ELF-1 (cell line): ENCODE data around the gene ANKLE1.
"Not testable (repeated sequence)": the region's sequence is repeated elsewhere in the genome, so short reads cannot be mapped to it uniquely, and the experiment has no call there.

ENCODE experiments used
- DNase-seq: peaks from one replicate; pipeline ENCODE4 v3.0.0-alpha.2; 2016; ENCODE audit warnings: low read depth, low spot score

ANKLE1 gene

DNA sequence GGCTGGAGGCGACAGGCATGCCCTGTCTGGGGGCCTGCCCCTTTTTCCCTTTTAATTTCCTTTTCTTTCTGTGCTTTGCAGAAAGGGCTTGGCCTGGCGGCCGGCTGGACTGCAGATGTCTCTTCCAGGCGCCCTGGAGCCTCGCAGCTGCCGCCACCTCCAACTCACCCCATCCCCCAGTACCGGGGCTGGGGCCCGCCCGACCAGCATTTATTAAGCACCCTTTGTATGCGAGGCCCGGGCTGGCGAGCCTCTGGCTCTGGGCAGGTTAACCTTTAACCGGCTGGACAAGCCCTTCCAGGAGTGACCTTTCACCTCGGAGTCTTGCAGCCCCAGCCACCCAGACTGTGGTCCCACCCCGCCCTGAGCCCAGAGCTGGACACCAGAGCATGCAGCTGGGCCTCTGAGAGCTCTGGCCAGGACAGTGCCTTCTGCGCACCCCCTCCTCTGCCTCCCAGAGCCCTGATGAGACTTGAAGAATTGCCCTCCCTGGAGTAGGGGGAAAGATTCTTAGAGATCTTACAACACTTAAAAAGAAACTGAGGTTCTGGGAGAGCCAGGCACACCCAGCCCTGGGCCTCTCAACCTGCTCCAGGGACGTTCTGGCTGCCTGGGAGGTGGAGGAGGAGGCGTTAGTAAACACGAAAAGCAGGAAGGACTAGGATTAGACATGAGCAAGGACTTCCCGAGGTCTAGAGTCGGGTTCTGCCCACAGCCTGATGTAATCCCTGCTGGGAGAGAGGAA, 34.8 kb upstream of the ANKLE1 start:
- peak; percentile 88 for DNase-seq

DNA sequence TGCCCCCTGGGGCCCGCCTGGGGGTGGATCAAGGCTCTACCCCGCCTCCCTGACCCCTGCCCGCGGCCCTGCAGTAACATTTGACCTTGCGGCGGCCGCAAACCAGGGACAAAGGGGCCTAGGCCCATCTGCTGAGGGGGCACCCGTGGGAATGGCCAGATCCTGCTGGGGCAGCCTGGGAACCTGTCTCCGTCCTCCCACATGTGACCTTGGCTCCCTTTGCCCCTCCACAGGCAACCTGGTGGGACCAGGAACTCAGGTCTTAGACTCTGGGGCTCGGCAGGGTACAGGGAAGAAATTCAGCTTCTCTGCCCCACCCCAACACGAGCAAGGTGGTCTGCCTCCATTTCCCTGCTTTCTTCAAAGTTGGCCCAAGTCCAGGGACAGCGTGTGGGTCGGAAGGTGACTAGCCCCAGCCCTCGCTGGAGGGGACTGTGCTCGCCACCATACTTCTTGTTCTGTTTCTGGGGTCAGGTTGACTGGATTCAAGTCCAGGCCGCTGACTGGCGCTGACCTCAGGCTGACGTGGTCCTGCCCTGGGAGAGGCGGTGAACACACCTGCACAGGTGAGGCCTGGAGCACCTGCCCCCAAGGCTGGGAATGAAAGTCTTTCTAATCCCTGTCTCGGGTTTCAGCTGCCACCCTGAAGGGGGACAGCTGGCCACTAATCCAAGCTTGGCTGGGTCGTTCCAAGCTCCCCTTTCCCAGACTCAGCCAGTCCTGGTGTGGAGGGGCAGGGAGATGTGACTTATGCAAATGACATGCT, 33.5 kb upstream of the ANKLE1 start:
- peak; percentile 81 for DNase-seq

GRCh38 chr19:17249887-17250548, 31.7 kb upstream of the ANKLE1 start:
- no peak for DNase-seq

DNA sequence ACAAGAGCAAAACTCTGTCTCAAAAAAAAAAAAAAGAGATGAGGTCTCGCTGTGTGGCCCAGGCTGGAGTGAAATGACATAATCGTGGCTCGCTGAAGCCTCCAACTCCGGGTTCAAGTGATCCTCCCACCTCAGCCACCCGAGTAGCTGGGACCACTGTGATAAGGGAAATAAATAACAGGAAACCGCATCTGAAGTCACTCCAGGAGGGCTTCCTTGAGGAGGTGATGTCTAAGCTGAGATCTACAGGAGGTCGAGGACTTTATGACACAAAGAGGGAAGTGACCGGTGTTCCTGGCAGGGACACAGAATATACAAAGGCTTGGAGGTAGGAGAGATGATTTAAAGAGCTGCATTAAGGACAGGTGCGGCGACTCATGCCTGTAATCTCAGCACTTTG, 27.1 kb upstream of the ANKLE1 start:
- no peak for DNase-seq

DNA sequence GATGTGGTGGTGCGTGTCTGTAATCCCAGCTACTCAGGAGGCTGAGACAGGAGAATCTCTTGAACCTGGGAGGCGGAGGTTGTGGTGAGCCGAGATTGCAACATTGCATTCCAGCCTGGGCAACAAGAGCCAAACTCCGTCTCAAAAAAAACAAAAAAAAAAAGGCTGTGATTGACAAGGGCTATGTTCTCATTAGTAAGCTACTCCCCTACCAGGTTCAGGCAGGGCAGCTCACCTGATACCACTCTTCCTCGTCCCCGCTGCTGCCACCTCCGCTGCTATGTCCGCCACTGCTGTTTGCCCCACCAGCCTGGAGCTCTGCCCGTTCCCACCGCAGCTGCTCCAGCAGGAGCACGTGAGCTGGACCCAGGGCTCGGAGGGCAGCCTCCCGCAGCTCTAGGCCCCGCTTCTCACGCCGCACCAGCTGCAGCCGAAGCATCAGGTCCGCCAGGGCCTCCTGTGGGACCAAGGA, 26.5 kb upstream of the ANKLE1 start:
- peak; percentile 39 for DNase-seq

DNA sequence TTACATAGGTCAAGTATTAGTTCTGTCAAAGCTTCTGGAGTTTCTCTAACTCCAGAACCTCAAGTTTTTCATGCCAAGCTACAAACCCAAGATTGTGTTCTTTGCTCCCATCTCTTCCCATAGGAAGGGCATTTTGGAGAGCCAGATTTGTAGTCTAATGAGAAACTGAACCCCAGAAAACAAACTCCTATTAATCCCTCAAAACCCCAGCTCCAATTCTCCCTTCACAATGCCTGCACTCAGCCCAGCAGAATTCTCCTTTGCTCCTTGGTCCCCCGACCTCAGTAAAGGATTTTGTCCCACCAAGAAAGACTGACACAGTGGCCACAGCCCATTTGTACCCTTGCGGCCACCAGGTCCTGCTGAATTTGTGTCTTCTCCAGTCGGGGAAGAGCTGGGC, 25.6 kb upstream of the ANKLE1 start:
- DNase-seq: no peak

GRCh38 chr19:17259118-17259780, 22.5 kb upstream of the ANKLE1 start:
- DNase-seq: no peak

DNA sequence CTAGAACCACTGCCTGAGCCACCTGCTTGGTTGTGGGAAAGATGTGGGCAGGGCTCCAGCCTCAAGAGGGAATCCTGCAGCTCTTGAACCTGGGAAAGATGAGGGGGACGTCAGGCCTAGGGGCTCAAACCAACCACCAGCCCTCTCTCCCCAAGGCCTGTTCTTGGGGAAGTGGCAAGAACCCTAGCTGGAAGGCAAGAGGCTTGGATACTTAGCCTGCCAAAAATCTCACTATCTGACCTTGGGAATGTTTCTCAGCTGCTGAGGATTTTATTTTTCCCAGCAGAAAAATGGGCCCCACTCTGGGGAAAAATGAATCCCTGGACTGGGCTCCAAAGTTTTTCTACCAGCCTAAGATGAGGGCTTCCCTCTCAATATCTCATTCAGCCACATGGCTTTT, 21.8 kb upstream of the ANKLE1 start:
- no peak for DNase-seq

- DNase-seq: peak; percentile 97
Measured at GRCh38 chr19:17260842-17261325, 20.8 kb upstream of the ANKLE1 start.

DNA sequence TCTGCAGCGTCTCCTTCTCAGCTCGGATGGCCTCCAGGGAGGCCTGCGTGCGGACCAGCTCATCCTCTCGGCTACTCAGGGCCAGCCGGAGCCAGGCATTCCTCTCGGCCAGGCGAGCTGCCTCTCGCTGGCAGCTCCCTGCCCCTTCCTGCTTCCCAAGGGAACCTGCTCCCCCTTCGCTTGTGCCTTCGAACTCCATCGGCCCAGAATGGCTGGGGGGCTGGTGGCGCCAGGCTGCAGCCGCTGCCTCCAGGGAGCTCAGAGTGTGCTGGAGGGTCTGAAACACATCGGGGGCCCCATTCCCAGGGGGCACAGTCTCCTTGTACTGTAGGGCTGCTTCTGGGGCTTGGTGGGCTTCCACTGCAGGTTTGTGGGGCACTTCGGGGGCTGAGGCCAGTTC, 19.1 kb upstream of the ANKLE1 start:
- no peak for DNase-seq

GRCh38 chr19:17263712-17264640, 17.7 kb upstream of the ANKLE1 start:
- DNase-seq: no peak

DNA sequence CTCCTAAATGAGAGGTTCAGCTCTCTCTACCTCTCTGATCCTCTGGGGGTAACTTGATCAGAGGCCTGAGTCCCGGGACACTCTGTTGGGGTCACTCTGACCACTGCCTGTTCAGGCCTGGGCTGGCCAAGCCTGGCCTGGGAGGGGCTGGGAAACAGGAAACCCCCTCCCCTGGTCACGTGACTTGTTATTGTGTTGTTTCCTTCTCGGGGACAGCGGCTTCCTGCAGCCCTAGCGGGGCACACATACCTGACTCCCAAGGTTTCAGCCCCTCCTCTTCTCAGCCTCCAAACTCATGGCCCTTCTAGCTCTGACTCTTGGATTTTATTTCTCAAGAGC, 17.1 kb upstream of the ANKLE1 start, which contains the start of gene USHBP1:
Gene USHBP1, minus strand, starts transcription at position 105 of the 339 bp plus-strand sequence. CDS start 446 bp downstream, outside the sequence.
- DNase-seq: peak; percentile 79

- peak; percentile 79 for DNase-seq
Measured at GRCh38 chr19:17266026-17266425, 15.7 kb upstream of the ANKLE1 start.

- no peak for DNase-seq
Measured at GRCh38 chr19:17266589-17266974, 15.1 kb upstream of the ANKLE1 start.

DNA sequence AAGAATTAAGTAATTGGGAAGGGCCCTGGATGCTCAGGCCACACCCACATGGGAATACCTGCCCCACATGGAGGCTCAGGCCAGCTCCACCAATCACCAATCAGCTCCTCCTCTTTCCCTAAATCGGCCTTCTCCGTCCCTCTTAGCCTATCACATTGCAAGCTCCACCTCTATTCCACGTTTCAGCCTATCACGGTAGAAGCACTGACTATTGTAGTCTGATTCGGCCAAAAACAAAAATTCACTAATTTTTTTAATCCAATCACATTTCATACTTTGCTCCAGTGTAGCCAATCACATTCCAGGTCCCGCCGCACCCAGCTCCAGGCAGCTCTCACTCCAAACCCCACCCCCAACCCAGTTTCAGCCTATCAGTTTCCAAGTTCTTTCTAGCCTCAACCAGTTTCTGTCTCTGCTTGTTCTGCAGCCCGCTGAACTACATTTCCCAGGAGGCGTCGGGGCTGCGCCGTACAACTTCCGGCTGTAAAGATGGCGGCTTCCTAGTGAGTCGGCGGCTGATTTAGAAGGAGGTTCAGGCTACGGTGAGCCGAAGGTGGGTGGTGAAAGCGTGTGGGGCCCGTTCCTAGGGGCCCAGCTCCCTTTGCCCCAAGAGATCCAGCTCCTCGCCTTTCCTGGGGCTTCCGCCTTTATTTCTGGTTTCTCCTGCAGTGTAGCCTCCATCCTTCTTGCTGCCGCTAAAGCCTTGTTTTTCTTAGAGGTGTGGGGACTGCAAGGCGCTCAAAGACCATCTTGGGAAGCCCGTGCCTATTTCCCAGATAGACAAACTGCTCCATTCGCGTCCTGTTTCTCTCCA, 14.5 kb upstream of the ANKLE1 start, which contains the start of gene BABAM1:
Gene BABAM1, plus strand, starts transcription at position 469 of the 814 bp plus-strand sequence. CDS start 1,364 bp downstream, outside the sequence.
- peak; percentile 100 for DNase-seq

- no peak for DNase-seq
Measured at GRCh38 chr19:17268754-17269153, 12.9 kb upstream of the ANKLE1 start.

- DNase-seq: not testable (repeated sequence)
Measured at GRCh38 chr19:17274892-17275291, 6.8 kb upstream of the ANKLE1 start.

- DNase-seq: no peak
Measured at GRCh38 chr19:17275441-17276175, 6.1 kb upstream of the ANKLE1 start.

- no peak for DNase-seq
Measured at GRCh38 chr19:17279436-17279835, 2.3 kb upstream of the ANKLE1 start.
